ENCODE results near the gene TYROBP.
"Not testable (repeated sequence)": the region's sequence is repeated elsewhere in the genome, so short reads cannot be mapped to it uniquely, and the experiment has no call there.

TYROBP gene

DNA sequence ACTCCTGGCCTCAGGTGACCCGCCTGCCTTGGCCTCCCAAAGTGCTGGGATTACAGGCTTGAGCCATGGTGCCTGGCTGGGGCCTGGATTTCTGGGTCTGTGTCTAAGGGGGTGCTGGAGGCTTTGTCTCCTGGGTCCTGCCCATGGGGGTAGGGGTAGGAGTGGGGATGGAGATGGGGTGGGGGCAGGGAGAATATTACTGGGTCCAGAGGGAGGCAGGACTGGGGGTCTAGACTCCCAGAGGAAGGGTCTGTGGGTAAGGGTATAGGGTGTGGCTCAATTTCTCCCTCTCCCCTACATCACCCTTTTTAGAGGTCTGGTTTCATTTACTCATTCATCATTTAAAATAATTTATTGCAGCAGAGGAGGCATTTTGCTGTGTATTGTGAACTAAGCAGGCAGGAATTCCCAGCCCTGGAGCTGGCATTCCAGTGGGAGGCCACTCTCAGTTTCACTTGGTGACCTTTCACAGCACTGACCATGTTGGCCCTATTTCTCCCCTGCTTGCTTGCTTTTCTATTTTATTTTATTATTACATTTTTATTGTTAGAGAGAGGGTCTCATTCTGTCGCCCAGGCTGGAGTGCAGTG is 6.9 kb downstream of the TYROBP start:
- DNase-seq (ENCODE audit: low read depth, low spot score): no peak

DNA sequence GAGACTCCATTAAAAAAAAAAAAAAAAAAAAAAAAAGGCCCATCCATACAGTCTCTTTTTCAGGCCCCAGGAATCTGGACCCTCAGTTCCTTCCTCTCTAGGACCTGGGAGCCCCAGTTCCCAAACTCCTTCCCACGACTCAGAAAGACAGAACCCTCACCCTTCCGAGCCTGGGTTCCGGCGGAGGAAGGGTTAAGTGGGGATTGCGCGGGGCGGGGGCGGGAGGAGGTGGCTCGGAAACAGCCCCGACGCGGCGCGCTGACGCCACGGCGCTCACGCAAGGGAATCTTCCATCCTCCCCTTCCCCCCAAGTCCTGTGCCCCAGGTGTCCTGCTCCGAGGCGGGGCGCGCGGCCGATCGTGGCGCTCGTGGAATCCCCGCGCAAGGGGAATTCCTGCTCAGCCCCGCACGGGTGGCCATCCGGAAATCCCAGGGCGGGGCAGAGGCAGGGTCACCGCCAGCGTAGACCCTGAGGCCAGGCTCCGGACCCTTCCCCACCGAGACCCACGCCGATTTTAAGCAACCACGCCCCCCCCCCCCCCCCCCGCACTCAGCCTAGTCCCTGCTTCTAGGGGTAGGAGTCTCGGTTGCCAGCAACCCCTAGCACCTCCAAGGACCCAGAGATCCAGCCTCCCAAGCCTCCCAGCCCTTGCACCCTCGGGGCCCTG is 8.4 kb downstream of the TYROBP start:
- DNase-seq (ENCODE audit: low read depth, low spot score): no peak

DNA sequence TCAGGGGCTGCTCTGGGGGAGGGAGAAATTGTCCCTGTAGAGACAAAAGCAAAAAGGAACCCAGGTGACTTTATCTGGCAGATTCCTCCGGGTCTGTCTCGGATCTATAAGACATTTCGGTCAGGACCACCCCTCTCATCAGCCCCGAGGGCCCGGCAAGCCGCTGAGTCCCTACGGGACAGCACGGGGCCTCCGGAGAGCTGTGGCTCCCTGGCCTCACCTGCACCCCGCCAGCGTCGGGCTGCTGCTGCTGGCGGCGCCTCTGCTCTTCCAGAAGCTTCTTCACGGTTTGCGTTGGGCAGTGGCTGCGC is 9.6 kb downstream of the TYROBP start:
- no peak for DNase-seq (ENCODE audit: low read depth, low spot score)

DNA sequence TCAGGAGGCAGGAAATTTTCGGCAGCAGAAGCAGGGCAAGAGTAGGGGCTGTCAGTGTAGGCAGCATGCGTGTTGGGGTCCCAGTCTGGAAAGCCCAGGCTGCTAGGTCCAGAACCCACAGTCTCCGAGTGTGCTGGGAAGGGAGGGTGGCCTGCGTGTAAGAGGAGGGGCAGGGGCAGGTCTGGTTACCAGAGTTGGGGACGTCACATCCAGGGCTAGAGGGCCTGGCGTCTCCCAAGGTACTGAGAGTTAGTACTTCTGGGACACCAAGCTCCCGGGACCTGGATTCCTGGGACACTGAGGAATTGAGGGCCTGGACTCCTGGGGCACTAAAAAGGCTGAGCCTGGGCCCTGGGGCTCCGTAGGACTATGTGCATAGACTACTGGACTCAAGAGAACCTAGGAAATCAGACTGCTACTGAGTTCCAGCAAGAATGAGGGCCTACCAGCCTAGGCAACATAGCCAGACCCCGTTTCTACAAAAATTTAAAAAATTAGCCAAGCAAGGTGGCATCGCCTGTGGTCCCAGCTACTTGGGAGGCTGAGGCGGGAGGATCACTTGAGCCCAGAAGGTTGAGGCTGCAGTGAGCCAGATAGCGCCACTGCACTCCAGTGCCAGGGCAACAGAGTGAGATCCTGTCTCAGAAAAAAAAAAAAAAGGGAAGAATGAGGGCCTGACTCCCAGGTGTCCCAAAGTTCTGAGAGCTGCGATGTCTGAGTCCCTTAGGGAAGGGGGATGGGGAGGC is 10.2 kb downstream of the TYROBP start:
- no peak for DNase-seq (ENCODE audit: low read depth, low spot score)

DNA sequence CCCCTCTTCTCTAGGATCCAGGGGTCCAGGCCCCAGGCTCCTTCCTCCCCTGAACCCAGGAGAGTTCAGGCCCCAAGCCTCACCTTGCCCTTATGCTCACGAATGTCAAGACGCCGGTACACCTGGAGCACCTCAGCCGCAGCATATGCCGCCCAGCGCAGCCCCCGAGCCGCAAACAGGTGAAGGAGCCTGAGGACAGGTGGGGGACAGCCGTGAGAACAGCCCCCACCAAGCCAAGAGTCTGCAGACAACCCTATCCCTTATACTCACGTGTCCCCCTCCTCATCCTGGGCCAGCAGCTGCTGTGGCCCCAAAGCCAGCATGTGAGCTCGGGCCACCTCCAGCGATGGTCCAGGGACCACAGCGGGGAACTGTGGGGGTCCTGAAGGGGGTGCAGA is 11.5 kb downstream of the TYROBP start:
- DNase-seq (ENCODE audit: low read depth, low spot score): no peak

DNA sequence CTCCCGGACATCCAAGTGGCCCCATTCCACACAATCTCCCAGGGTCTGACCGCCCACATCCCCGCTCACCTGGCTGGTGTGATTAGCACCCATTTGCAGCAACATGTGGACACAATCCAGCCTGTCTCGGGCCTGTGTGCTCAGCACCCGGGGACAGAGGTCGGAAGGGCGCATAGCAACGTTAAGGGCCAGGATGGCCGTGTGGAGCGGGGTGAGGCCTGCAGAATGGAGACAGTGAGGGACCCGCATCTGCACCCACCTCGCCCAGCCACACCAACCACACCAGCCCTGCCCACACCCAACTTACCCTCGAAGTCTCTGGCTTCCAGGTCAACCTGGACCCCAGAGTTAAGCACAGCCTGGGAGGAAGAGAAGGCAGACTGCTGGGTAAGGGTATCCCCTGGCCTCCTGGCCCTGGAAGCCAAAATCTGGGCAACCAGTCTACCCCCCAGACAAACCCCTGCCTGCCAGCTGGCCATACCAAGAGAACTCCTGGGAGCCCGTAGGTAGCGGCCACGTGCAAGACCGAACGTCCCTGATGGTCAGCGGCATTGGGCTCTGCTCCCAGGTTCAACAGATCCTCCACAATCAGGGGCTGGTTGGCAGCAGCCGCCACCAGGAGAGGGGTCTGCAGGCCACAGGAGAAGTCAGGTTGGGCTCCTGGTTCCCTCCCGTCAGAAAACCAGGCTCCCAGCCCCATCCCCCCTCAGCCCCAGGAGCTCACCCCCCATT is 12.0 kb downstream of the TYROBP start:
- DNase-seq (ENCODE audit: low read depth, low spot score): no peak

DNA sequence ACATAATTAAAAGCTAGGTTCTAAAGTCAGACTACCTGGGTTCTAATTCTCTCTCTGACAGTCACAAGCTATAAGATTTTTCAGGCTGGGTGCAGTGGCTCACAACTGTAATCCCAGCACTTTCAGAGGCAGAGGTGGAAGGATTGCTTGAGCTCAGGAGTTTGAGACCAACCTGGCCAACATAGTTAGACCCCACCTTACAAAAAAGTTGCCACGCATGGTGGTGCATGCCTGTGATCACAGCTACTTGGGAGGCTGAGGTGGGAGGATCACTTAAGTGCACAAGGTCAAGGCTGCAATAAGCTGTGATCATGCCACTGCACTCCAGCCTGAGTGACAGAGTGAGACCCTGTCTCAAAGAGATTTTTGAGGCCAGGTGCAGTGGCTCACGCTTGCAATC is 13.8 kb downstream of the TYROBP start:
- DNase-seq (ENCODE audit: low read depth, low spot score): no peak

DNA sequence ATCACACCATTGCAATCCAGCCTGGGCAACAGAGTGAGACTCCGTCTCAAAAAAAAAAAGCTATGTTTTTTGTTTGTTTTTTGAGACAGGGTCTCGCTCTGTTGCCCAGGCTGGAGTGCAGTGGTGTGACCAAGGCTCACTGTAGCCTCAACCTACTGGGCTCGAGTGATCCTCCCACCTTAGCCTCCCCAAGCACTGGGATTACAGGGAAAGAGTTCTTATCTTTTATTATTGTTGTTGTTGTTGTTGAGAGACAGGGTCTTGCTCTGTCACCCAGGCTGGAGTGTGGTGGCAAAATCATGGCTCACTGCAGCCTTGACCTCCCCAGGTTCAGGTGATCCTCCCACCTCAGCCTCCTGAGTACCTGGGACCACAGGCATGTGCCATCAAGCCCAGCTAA is 16.3 kb downstream of the TYROBP start:
- DNase-seq (ENCODE audit: low read depth, low spot score): not testable (repeated sequence)

DNA sequence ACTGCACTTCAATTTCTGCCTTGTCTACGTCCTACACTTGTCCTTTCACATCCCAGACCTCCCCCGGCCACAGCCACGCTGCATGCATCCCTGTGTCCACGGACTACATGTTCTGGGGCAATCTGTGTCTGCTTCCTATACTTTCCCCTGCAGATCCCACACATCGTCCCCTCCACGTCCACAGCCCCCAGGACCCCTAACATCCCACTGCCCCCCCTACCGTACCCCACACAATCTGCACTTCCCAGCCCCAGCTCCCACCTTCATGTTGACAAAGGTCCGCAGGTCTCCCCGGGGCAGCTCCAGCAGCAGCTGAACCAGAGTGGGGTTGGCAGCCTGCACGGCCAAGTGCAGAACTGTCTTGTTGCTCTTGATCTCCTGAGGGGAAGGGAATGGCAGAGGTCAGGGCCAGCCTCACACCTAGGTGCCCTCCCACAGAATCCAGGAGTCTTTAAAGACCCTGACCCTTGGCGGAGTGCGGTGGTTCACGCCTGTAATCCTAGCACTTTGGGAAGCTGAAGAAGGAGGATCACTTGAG is 17.9 kb downstream of the TYROBP start:
- no peak for DNase-seq (ENCODE audit: low read depth, low spot score)

DNA sequence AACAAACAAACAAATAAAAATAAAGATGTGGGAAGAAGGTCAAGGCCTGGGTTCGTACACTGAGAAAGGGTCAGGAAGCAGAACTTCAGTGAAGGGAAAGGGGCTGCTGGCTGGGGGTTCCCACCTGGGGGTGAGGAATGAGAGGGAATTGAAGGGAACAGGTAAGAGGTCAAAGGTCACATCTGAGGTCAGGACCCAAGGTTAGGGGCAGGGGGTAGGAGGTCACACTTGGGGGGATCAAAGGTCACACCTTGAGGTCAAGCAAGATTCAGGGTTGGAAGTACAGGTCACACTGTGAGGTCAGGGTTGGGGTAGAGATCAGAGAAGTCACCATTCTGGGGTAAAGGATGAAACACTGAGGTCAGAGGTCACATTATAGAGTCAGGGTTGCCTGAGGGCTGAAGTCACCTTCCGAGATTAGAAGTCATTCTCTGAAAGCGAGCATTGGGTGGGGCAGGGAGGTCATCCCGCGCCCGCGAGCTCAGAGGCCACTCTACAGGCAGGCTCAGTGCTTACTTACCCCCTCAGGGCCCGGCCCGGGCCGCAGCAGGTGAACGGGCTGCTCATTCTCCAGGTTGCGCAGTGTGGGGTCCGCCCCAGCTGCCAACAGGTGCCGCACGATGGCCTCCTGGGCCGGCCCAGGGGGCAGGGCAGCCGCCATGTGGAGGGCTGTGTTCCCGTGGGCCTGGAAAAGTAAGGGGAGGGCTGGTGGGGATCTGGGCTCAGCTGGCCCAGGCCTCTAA is 18.6 kb downstream of the TYROBP start:
- DNase-seq (ENCODE audit: low read depth, low spot score): no peak

DNA sequence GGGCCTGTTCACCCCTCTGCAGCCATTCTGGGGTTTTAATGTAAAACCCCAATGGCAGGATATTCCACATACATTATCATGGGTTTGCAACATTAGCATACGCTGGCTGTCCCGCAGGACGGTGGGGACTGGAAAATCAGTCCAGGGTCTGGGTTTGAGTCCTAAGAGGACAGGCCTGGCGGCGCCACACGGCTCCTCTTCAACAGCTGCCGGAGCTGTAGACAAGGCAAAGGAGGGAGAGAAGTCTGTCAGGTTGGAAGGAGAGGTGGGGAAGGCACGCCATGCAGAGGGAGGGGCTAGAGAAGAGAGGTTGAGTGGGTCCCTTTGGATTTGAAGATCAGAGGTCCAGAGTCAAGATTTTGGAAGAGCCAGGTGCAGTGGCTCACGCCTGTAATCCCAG is 19.7 kb downstream of the TYROBP start:
- DNase-seq (ENCODE audit: low read depth, low spot score): no peak

DNA sequence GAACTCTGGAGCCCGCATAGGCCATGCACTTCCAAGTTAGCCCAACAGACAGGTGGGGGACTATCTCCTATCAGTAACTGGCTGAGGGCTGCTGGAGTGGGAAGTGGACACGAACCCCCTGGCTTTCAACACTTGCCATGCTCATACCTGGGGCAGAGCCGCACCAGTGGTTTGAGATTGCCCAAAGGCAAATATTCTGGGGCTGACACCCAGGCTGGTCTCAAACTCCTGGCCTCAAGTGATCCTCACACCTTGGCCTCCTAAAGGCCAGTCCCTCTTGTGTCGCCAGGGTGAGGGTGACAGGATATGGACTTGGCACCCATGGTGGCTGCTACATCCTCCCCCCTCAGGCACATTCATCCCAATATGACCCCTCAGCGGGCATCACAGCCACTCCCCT is 20.9 kb downstream of the TYROBP start:
- no peak for DNase-seq (ENCODE audit: low read depth, low spot score)

DNA sequence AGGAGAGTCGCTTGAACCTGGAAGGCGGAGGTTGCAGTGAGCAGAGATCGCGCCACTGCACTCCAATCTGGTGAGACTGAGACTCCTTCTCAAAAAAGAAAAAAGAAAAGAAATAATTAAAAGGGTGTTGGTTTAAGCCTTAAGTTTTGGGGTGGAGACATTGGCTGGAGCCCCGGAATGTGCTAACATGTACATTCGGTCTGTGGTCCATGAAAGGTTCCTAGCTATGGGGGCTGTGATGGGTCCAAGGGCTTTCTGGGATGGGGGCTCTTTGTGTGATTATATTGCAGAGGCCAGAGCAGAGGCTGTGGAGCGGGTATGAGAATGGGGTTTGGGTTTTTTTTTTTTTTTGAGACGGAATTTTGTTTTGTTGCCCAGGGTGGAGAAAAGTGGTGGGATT is 22.2 kb downstream of the TYROBP start:
- DNase-seq (ENCODE audit: low read depth, low spot score): no peak

DNA sequence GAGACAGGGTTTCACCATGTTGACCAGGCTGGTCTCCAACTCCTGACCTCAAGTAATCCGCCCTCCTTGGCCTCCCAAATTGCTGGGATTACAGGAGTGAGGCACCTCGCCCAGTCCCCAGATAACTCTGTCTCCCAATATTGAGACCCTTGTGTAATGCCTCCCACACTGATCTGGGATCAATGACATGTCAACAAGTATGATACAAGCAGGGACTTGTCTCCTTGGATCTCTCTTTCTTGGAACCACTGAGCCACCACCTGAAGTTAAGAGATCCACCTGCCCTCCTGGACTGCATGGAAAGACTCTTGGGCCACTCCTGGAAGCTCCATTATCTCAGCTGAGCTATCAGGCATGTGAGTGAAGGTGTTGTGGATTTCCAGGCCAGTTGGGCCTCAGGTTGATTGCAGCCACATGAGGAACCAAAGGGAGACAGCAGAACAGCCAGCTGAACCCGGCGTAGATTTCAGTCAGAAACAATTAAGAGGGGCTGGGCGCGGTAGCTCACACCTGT is 22.8 kb downstream of the TYROBP start:
- DNase-seq (ENCODE audit: low read depth, low spot score): no peak

DNA sequence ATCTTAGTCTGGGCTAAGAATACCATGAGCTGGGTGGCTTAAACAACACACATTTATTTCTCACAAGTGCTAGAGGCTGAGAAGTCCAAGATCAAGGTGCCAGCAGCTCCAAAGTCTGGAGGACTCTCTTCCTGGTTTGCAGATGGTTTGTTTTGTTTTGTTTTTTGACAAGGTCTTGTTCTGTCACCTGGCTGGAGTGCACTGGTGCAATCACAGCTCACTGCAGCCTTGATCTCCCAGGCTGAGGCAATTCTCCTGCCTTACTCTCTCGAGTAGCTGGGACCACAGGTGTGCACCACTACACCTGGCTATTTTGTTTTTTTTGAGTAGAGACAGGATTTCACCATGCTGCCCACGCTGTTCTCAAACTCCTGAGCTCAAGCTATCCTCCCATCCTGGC is 24.2 kb downstream of the TYROBP start:
- DNase-seq (ENCODE audit: low read depth, low spot score): no peak

DNA sequence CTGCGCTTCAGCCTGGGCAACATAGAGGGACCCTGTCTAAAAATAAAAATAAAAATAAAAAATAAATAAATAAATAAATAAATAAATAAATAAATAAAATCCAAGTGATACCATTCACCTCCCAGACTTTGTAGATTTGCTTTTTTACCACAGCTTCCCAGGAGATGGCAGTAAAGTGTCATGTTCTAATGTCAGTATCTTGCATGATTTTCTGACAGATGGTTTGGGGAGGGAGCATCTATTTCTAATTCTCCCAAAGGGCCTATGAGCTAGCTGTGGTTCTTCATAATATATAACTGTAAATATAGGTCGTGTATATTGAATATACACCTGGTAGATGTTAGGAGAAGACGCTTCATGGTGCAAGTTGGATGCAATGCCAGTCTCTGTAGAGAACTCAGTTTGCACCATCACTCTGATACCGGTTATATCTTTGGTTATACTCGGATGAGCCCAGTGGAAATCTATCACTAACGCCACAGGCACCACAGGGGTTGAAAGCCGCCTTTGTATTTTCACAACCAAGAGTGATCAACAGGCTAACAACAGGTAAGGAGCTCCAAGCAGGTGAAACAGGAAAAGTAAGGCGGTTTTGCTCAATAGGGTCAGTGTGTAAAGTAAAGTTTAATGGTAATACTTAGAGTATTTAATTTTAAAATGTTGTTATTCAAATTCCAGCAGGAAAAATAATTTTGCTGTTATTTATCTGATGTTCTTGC is 25.8 kb downstream of the TYROBP start:
- DNase-seq (ENCODE audit: low read depth, low spot score): no peak

DNA sequence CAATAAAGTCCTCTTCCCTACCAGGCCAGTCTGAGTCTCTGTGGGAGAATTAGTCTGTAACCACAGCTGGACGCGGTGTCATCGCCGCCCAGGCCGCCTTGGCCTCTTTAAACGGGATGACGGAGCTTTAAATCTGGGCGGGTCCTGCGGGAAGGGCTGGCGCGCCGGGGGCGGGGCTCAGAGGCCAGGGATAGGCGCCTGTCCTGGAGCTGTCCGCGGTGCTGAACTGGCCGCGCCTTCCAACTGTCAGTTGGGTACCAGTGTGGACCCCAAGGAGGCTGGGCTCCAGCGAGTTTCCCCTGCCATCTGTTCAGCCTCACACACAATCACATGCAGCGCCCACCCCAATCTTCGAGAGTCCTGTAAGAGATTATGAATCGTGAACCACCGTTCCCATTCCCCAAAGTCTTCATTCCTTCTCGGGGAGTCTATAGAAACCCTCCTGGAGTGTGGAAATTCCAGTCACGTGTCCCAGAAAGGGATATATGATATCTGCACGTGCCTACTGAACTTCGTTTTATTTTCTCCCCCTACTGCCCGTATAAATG is 28.3 kb downstream of the TYROBP start:
- DNase-seq (ENCODE audit: low read depth, low spot score): no peak

DNA sequence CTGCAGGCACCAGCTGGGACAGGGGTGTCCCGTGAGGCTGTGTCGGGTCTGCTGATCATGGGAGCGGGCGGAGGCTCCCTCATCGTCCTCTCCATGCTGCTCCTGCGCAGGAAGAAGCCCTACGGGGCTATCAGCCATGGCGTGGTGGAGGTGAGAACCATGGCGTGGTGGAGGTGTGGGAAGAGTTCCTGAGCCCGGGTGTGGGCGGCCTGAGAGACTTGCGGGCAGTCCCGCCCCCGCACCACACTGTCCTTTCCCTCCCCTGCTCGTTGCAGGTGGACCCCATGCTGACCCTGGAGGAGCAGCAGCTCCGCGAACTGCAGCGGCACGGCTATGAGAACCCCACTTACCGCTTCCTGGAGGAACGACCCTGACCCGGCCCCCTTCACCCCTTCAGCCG is 29.0 kb downstream of the TYROBP start:
- DNase-seq (ENCODE audit: low read depth, low spot score): no peak

DNA sequence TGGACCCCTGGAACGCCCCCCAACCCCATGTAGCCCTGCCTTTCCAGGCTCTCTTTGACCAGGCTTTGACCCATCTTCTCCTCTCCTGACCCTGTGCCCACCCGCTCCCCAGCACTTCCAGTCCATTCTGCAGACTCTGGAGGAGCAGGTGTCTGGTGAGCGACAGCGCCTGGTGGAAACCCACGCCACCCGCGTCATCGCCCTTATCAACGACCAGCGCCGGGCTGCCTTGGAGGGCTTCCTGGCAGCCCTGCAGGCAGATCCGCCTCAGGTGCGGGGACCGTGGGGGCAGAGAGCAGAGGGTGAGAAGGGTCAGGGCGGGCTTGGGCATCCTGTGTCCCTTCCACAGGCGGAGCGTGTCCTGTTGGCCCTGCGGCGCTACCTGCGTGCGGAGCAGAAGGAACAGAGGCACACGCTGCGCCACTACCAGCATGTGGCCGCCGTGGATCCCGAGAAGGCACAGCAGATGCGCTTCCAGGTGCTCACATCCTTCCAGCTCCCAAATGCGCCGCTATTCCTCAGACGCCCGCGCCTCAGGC is 33.6 kb downstream of the TYROBP start:
- DNase-seq (ENCODE audit: low read depth, low spot score): no peak

DNA sequence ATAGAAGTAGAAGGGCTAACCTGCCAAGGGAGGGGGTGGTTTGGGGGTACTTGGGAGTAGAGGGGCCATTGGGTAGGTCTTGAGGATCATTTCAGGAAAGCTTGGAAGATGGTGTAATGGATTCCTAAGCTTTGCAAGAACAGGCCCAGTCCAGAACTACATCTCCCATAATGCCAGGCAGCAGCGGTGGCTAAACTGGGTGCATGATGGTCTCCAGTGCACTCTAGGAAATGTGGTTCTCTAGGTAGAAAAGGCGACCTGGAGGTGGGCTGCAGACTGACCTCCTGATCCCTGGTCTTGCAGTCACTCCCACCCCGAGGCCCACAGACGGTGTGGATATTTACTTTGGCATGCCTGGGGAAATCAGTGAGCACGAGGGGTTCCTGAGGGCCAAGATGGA is 35.9 kb downstream of the TYROBP start:
- no peak for DNase-seq (ENCODE audit: low read depth, low spot score)

All from iPS DF 19.7 (cell line).